IgD-negative memory B cell (primary cell): ENCODE data around the gene ELANE. TPM values are rescaled to one million over a fixed set of nuclear protein-coding genes. Genes with fewer than 3 reads are reported as not detected.

ENCODE experiments used
- H3K27ac Mint-ChIP-seq, 3 donors: one replicate each; pipeline ENCODE4 v1.8.0; 2020 to 2022; ENCODE audit warnings: mild to moderate bottlenecking in 3 of 3, mixed read lengths in 3 of 3, moderate library complexity in 1 of 3
- H3K27me3 Mint-ChIP-seq: one replicate; pipeline ENCODE4 v1.8.0; 2021; ENCODE audit warnings: mixed read lengths
- H3K36me3 Mint-ChIP-seq: one replicate; pipeline ENCODE4 v1.8.0; 2020; ENCODE audit warnings: mild to moderate bottlenecking, mixed read lengths
- H3K4me1 Mint-ChIP-seq, 3 donors: one replicate each; pipeline ENCODE4 v1.8.0; 2020 to 2022; ENCODE audit warnings: mixed read lengths in 3 of 3, mild to moderate bottlenecking in 1 of 3
- H3K4me3 Mint-ChIP-seq, 4 donors: one replicate each; pipeline ENCODE4 v1.8.0; 2020 to 2022; ENCODE audit warnings: mild to moderate bottlenecking in 4 of 4, mixed read lengths in 4 of 4, moderate library complexity in 3 of 4
- H3K9me3 Mint-ChIP-seq, 3 donors: one replicate each; pipeline ENCODE4 v1.8.0; 2020 to 2021; ENCODE audit warnings: mixed read lengths in 3 of 3, mild to moderate bottlenecking in 1 of 3
- polyA plus RNA-seq: library from polyadenylated mRNA; unstranded; fragments of 300-500 nt; fragmentation: Illumina TruSeq; gene quantifications from one replicate; pipeline ENCODE4 v1.2.3, GENCODE V29; 2021

Gene ELANE
- polyA plus RNA-seq, 1 donor from 2014 or later: not detected

- H3K36me3 Mint-ChIP-seq: no peaks in the 10 kb centered on the region
Observed at GRCh38 chr19:858868-859843, 7.1 kb downstream of the ELANE start, which contains the start of gene CFD. Gene CFD, plus strand, starts transcription at chr19:859664. Its CDS starts 26 bp downstream, at chr19:859690.

GRCh38 chr19:861141-861755, 9.1 kb downstream of the ELANE start:
- Mint-ChIP-seq H3K36me3 (no peaks in the 10 kb centered on the region), H3K4me3 (peak overlapping the region in 1 of 4 donors; percentile 17), H3K4me1 (peaks cover 8 to 15% (median 9%) of the 10 kb centered on the region in 3 donors), H3K9me3 (peaks cover 0 to 2% (median 0%) of the 10 kb centered on the region in 3 donors), H3K27ac (no peak overlapping the region), H3K27me3 (peaks cover 2% of the 10 kb centered on the region)

More at GRCh38 chr19:858868-859843, 7.1 kb downstream of the ELANE start, which contains the start of gene CFD:
- Mint-ChIP-seq H3K27ac (peak within 1 kb of the TSS in 1 of 3 donors; percentile 68), H3K4me3 (peak within 1 kb of the TSS; percentile 37 to 65 (median 54)), H3K9me3 (peaks cover 0 to 2% (median 0%) of the 10 kb centered on the region in 3 donors), H3K27me3 (peaks cover 2% of the 10 kb centered on the region), H3K4me1 (peaks cover 6 to 11% (median 9%) of the 10 kb centered on the region in 3 donors)

- H3K9me3 Mint-ChIP-seq: peaks cover 0 to 2% (median 0%) of the 10 kb centered on the region in 3 donors
- peak overlapping the region in 1 of 3 donors; percentile 98 for H3K27ac Mint-ChIP-seq
- peak overlapping the region in 3 of 4 donors; percentile 17 to 79 (median 47) for H3K4me3 Mint-ChIP-seq
- H3K36me3 Mint-ChIP-seq: no peaks in the 10 kb centered on the region
- peaks cover 8 to 13% (median 9%) of the 10 kb centered on the region in 3 donors for H3K4me1 Mint-ChIP-seq
- H3K27me3 Mint-ChIP-seq: peaks cover 2% of the 10 kb centered on the region
Observed at GRCh38 chr19:861756-862580, 9.9 kb downstream of the ELANE start.

GRCh38 chr19:862581-863314, 10.6 kb downstream of the ELANE start:
- Mint-ChIP-seq H3K36me3 (no peaks in the 10 kb centered on the region), H3K27me3 (peaks cover under 1% of the 10 kb centered on the region), H3K4me3 (peak overlapping the region; percentile 79 to 94 (median 83)), H3K27ac (peak overlapping the region; percentile 67 to 98 (median 83)), H3K9me3 (peaks cover 0 to 2% (median 0%) of the 10 kb centered on the region in 3 donors), H3K4me1 (peaks cover 9 to 10% (median 10%) of the 10 kb centered on the region in 3 donors)

GRCh38 chr19:863315-863620, 11.2 kb downstream of the ELANE start:
- H3K4me3 Mint-ChIP-seq: peak overlapping the region; percentile 79 to 94 (median 86)
- peaks cover 9 to 10% (median 10%) of the 10 kb centered on the region in 3 donors for H3K4me1 Mint-ChIP-seq
- H3K9me3 Mint-ChIP-seq: peaks cover 0 to under 1% (median 0%) of the 10 kb centered on the region in 3 donors
- H3K27ac Mint-ChIP-seq: peak overlapping the region; percentile 83 to 98 (median 91)
- H3K27me3 Mint-ChIP-seq: no peaks in the 10 kb centered on the region
- H3K36me3 Mint-ChIP-seq: no peaks in the 10 kb centered on the region

- peaks cover 9 to 12% (median 10%) of the 10 kb centered on the region in 3 donors for H3K4me1 Mint-ChIP-seq
- no peaks in the 10 kb centered on the region for H3K36me3 Mint-ChIP-seq
- H3K4me3 Mint-ChIP-seq: no peak overlapping the region
- no peaks in the 10 kb centered on the region for H3K27me3 Mint-ChIP-seq
- peak overlapping the region in 1 of 3 donors; percentile 62 for H3K27ac Mint-ChIP-seq
- no peaks in the 10 kb centered on the region for H3K9me3 Mint-ChIP-seq
Observed at GRCh38 chr19:866769-867300, 14.7 kb downstream of the ELANE start.

GRCh38 chr19:867301-867793, 15.2 kb downstream of the ELANE start:
- H3K27me3 Mint-ChIP-seq: no peaks in the 10 kb centered on the region
- no peaks in the 10 kb centered on the region for H3K9me3 Mint-ChIP-seq
- H3K27ac Mint-ChIP-seq: peak overlapping the region in 1 of 3 donors; percentile 62
- H3K36me3 Mint-ChIP-seq: no peaks in the 10 kb centered on the region
- H3K4me3 Mint-ChIP-seq: peak overlapping the region in 1 of 4 donors; percentile 40
- peaks cover 9 to 12% (median 10%) of the 10 kb centered on the region in 3 donors for H3K4me1 Mint-ChIP-seq

- Mint-ChIP-seq H3K4me1 (peaks cover 8 to 14% (median 9%) of the 10 kb centered on the region in 3 donors), H3K27ac (peak overlapping the region in 1 of 3 donors; percentile 62), H3K27me3 (no peaks in the 10 kb centered on the region), H3K9me3 (no peaks in the 10 kb centered on the region), H3K36me3 (no peaks in the 10 kb centered on the region), H3K4me3 (peak overlapping the region in 1 of 4 donors; percentile 40)
Observed at GRCh38 chr19:867855-868457, 15.9 kb downstream of the ELANE start.

GRCh38 chr19:868458-869244, 16.5 kb downstream of the ELANE start:
- H3K9me3 Mint-ChIP-seq: no peaks in the 10 kb centered on the region
- peak overlapping the region in 1 of 4 donors; percentile 63 for H3K4me3 Mint-ChIP-seq
- no peak overlapping the region for H3K27ac Mint-ChIP-seq
- peaks cover 8 to 11% (median 8%) of the 10 kb centered on the region in 3 donors for H3K4me1 Mint-ChIP-seq
- H3K27me3 Mint-ChIP-seq: no peaks in the 10 kb centered on the region
- H3K36me3 Mint-ChIP-seq: no peaks in the 10 kb centered on the region

GRCh38 chr19:869245-870177, 17.4 kb downstream of the ELANE start:
- Mint-ChIP-seq H3K36me3 (no peaks in the 10 kb centered on the region), H3K27me3 (no peaks in the 10 kb centered on the region), H3K9me3 (no peaks in the 10 kb centered on the region), H3K4me3 (no peak overlapping the region), H3K4me1 (peaks cover 5 to 8% (median 6%) of the 10 kb centered on the region in 3 donors), H3K27ac (peak overlapping the region in 1 of 3 donors; percentile 83)

GRCh38 chr19:870314-870713, 18.2 kb downstream of the ELANE start:
- Mint-ChIP-seq H3K27ac (peak overlapping the region in 1 of 3 donors; percentile 83), H3K4me1 (peaks cover 3 to 5% (median 4%) of the 10 kb centered on the region in 3 donors), H3K36me3 (no peaks in the 10 kb centered on the region), H3K4me3 (peak overlapping the region in 1 of 4 donors; percentile 29), H3K27me3 (no peaks in the 10 kb centered on the region), H3K9me3 (no peaks in the 10 kb centered on the region)
